Smooth muscle cell (in vitro differentiated cells): ENCODE measurements around the gene RNF19B. TPM values are rescaled to one million over a fixed set of nuclear protein-coding genes. Genes with fewer than 3 reads are reported as not detected.
A peak's percentile ranks its signal among the peaks of the same experiment; 100 is the strongest.

ENCODE experiments used
- DNase-seq: peaks from one replicate; lab custom pipeline; 2025; ENCODE audit not compliant: unreplicated experiment; lab: John Stamatoyannopoulos, UW
- H2AFZ ChIP-seq: fragments of 200-600 bp; sonication (generic); 2 replicates; pipeline ENCODE4 v1.6.0; 2016; ENCODE audit warnings: antibody characterized with exemption, low read depth, mild to moderate bottlenecking
- H3F3A ChIP-seq: fragments of 200-600 bp; sonication (generic); 2 replicates; pipeline ENCODE4 v1.6.0; 2017; ENCODE audit warnings: antibody characterized with exemption, low read depth
- H3K27ac ChIP-seq: fragments of 200-600 bp; sonication (generic); 2 replicates; pipeline ENCODE4 v1.5.1; 2016; ENCODE audit warnings: low read depth, mild to moderate bottlenecking
- H3K27me3 ChIP-seq: fragments of 200-600 bp; sonication (generic); 2 replicates; pipeline ENCODE4 v1.6.1; 2016; ENCODE audit warnings: low read depth, mild to moderate bottlenecking
- H3K36me3 ChIP-seq: fragments of 200-600 bp; sonication (generic); 2 replicates; pipeline ENCODE4 v1.5.1; 2016; ENCODE audit warnings: low read depth
- H3K4me1 ChIP-seq: fragments of 200-600 bp; sonication (generic); 2 replicates; pipeline ENCODE4 v1.5.1; 2016; ENCODE audit warnings: low read depth
- H3K4me2 ChIP-seq: fragments of 200-600 bp; sonication (generic); 2 replicates; pipeline ENCODE4 v1.6.0; 2016; ENCODE audit warnings: mild to moderate bottlenecking
- H3K4me3 ChIP-seq: fragments of 200-600 bp; sonication (generic); 2 replicates; pipeline ENCODE4 v1.5.1; 2016; ENCODE audit warnings: mild to moderate bottlenecking
- H3K79me2 ChIP-seq: fragments of 200-600 bp; sonication (generic); 2 replicates; pipeline ENCODE4 v1.6.0; 2016; ENCODE audit warnings: low read depth, mild to moderate bottlenecking
- H3K9ac ChIP-seq: fragments of 200-600 bp; sonication (generic); 2 replicates; pipeline ENCODE4 v1.6.0; 2016; ENCODE audit warnings: low read depth
- H3K9me3 ChIP-seq: fragments of 200-600 bp; sonication (generic); replicated peaks from 2 replicates; pipeline ENCODE4 v1.5.1; 2016; ENCODE audit warnings: low read depth
- H4K20me1 ChIP-seq: fragments of 200-600 bp; sonication (generic); 2 replicates; pipeline ENCODE4 v1.6.0; 2016; ENCODE audit warnings: low read depth
- WGBS: methylation state at CpG from one replicate; pipeline ENCODE4 v1.1.7; 2016; ENCODE audit warnings: low lambda C conversion rate; 5-methylcytosine and 5-hydroxymethylcytosine counted together
- polyA plus RNA-seq: library from polyadenylated mRNA; unstranded; fragments of >200 nt; fragmentation: Nextera tagmentation; extraction: Ambion mirVana; gene quantifications from 2 replicates; pipeline ENCODE4 v1.2.1, GENCODE V29; 2016
- total RNA-seq: library from RNA; depleted of rRNA; stranded (reverse); fragments of >200 nt; gene quantifications from 2 replicates; pipeline ENCODE4 v1.2.3, GENCODE V29; 2014
- TF ChIP-seq, protein P1 (sequence below): fragments of 200-600 bp; sonication (generic); IDR thresholded peaks from 2 replicates; pipeline ENCODE4 v1.5.1; 2017; ENCODE audit warnings: borderline replicate concordance, mild to moderate bottlenecking, antibody characterized with exemption; ENCODE audit not compliant: insufficient read depth, poor library complexity, severe bottlenecking

RNF19B gene
- total and polyA plus RNA-seq, 2 experiments from 2014 or later = 11.2 to 12.3 TPM

DNA sequence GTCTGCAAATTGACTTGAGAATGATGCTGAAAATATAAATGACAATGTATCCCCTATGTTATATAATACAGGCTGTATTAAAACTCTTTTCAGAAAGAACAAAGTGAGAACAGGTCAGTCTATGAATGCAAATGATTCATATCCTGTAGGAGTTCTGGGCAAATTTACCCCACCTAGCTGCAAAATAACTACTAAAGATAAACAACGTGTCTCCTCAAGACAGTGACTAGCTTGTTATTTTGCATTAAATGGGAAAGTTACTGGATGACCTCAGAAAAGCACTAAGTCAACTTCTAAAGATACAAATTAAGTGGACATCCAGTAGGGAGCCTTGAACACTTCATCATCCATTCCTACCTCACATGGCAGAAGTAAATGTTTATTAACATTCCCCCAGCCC, 11.1 kb downstream of the RNF19B start:
- TF ChIP-seq, protein P1, sequence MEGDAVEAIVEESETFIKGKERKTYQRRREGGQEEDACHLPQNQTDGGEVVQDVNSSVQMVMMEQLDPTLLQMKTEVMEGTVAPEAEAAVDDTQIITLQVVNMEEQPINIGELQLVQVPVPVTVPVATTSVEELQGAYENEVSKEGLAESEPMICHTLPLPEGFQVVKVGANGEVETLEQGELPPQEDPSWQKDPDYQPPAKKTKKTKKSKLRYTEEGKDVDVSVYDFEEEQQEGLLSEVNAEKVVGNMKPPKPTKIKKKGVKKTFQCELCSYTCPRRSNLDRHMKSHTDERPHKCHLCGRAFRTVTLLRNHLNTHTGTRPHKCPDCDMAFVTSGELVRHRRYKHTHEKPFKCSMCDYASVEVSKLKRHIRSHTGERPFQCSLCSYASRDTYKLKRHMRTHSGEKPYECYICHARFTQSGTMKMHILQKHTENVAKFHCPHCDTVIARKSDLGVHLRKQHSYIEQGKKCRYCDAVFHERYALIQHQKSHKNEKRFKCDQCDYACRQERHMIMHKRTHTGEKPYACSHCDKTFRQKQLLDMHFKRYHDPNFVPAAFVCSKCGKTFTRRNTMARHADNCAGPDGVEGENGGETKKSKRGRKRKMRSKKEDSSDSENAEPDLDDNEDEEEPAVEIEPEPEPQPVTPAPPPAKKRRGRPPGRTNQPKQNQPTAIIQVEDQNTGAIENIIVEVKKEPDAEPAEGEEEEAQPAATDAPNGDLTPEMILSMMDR = no peak
- H3K27me3 ChIP-seq = no peaks in the 10 kb centered on the region
- no peaks in the 10 kb centered on the region for H3K9me3 ChIP-seq
- H3K79me2 ChIP-seq = peaks cover 70% of the 10 kb centered on the region
- H3K4me1 ChIP-seq = no peaks in the 10 kb centered on the region
- DNase-seq = no peak
- no peak overlapping the region for H3K4me3 ChIP-seq
- no peak overlapping the region for H2AFZ ChIP-seq
- no peaks in the 10 kb centered on the region for H3K36me3 ChIP-seq
- 28% methylated on average over 1 of the region's 1 CpG for WGBS
- H3K9ac ChIP-seq = no peak overlapping the region
- peaks cover 99% of the 10 kb centered on the region for H4K20me1 ChIP-seq
- no peak overlapping the region for H3K4me2 ChIP-seq
- H3K27ac ChIP-seq = peak overlapping the region; percentile 14
- H3F3A ChIP-seq = no peaks in the 10 kb centered on the region

DNA sequence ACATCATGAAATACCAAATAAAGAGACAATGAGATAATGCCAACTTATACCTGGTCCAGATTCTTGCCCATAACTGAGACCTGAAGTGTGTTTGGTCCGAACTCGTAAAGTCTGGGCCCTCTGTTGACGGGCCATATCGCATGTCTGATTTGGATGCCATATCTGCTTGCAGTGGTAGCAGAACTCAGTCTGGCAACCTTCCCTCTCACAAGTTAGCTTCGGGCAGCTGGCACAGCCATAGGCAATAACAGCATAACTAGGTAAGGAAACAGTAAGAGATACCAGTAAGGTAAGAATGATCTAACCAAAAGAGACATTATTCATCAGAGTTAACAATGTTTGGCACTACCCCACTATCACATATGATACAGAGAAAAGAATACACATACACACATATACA, 15.1 kb downstream of the RNF19B start:
- H3K4me2 ChIP-seq = no peak overlapping the region
- TF ChIP-seq, protein P1 = no peak
- WGBS = 94% methylated on average over 5 of the region's 5 CpGs

DNA sequence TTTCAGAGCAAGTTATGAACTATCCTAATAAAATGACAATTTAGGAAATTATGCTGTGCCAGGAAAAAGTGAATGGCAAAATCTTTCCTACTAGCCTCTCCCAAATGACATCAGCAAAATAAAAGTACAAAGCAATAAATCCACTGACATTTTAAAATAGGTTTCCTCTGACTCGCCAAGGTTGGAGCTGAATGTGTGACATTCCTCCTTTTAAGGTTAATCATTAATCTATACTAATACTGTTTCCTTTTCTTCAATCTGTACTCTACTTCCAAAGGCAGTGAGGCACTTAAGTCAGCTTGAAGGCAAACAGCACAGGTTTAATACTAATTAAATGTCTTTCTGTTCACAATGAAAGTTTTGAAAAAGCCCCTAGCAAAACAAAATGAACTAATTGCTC, 15.7 kb downstream of the RNF19B start:
- H3K4me2 ChIP-seq = no peak overlapping the region

More for the DNA sequence above, 15.1 kb downstream of the RNF19B start:
- DNase-seq = no peak
- Histone ChIP-seq H3K79me2 (peaks cover 32% of the 10 kb centered on the region), H3K27ac (no peak overlapping the region), H3F3A (no peaks in the 10 kb centered on the region), H2AFZ (no peak overlapping the region), H3K4me3 (no peak overlapping the region), H3K27me3 (no peaks in the 10 kb centered on the region), H4K20me1 (peaks cover 80% of the 10 kb centered on the region), H3K9me3 (no peaks in the 10 kb centered on the region), H3K4me1 (no peaks in the 10 kb centered on the region), H3K36me3 (no peaks in the 10 kb centered on the region), H3K9ac (no peak overlapping the region)

DNA sequence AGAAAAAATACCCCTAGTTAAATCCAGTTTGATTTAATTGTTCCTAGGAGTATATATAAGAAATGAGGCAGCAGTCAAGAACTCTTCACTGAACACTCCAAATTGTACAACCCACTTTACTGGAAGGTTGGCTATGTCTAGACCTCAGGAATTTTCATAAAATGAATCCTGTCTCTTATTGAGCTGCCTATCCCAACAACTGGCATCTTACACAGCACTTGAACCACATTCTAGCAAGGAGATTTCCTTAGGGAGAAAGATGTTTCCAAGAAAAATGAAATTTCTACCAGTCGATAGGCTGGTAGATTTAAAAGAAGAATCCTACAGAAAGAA, 16.3 kb downstream of the RNF19B start:
- Histone ChIP-seq H3K9me3 (no peaks in the 10 kb centered on the region), H3K27me3 (no peaks in the 10 kb centered on the region), H3K4me1 (no peaks in the 10 kb centered on the region), H3F3A (no peaks in the 10 kb centered on the region), H3K79me2 (peaks cover 28% of the 10 kb centered on the region), H2AFZ (no peak overlapping the region), H3K4me2 (no peak overlapping the region), H3K9ac (no peak overlapping the region), H3K27ac (no peak overlapping the region), H3K4me3 (no peak overlapping the region), H3K36me3 (peaks cover 7% of the 10 kb centered on the region), H4K20me1 (peaks cover 69% of the 10 kb centered on the region)
- no peak for DNase-seq
- TF ChIP-seq, protein P1 = no peak
- WGBS = 95% methylated on average over 1 of the region's 1 CpG

More for the DNA sequence above, 15.7 kb downstream of the RNF19B start:
- no peaks in the 10 kb centered on the region for H3K4me1 ChIP-seq
- H3F3A ChIP-seq = no peaks in the 10 kb centered on the region
- no peak overlapping the region for H3K27ac ChIP-seq
- peaks cover 28% of the 10 kb centered on the region for H3K79me2 ChIP-seq
- no peaks in the 10 kb centered on the region for H3K9me3 ChIP-seq
- DNase-seq = no peak
- no peaks in the 10 kb centered on the region for H3K27me3 ChIP-seq
- TF ChIP-seq, protein P1 = no peak
- H3K36me3 ChIP-seq = peaks cover 3% of the 10 kb centered on the region
- H3K9ac ChIP-seq = no peak overlapping the region
- WGBS = 71% methylated on average over 1 of the region's 1 CpG
- peaks cover 74% of the 10 kb centered on the region for H4K20me1 ChIP-seq
- H2AFZ ChIP-seq = no peak overlapping the region
- no peak overlapping the region for H3K4me3 ChIP-seq
